AG09319 (cell line): Measurements from ENCODE around the gene ZC3HAV1.

Source experiments
- DNase-seq: peaks from one replicate; pipeline ENCODE4 v3.0.0-alpha.2; 2010; ENCODE audit warnings: low read depth; ENCODE audit errors: extremely low read depth
- TF ChIP-seq, protein P1 (sequence below): IDR thresholded peaks from 2 replicates; pipeline ENCODE4 v1.5.1; 2011; ENCODE audit warnings: low read depth, mild to moderate bottlenecking, inconsistent platforms, low read length, moderate library complexity

Gene ZC3HAV1

DNA sequence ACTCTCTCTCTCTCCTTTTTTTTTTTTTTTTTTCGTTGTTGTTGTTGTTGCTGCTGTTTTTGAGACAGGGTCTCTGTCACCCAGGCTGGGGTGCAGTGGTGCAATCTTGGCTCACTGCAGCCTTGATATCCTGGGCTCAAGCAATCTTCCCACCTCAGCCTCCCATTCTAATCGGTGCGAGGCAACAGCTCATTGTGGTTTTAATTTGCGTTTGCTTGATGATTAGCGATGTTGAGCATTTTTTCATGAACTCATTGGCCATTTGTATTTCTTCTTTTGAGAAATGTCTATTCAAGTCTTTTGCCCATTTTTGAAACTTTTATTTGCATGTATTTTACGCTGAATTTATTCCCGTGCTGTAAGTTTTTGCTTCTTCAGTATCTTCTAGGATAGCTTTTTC is 60.4 kb downstream of the ZC3HAV1 start:
- TF ChIP-seq, protein P1, sequence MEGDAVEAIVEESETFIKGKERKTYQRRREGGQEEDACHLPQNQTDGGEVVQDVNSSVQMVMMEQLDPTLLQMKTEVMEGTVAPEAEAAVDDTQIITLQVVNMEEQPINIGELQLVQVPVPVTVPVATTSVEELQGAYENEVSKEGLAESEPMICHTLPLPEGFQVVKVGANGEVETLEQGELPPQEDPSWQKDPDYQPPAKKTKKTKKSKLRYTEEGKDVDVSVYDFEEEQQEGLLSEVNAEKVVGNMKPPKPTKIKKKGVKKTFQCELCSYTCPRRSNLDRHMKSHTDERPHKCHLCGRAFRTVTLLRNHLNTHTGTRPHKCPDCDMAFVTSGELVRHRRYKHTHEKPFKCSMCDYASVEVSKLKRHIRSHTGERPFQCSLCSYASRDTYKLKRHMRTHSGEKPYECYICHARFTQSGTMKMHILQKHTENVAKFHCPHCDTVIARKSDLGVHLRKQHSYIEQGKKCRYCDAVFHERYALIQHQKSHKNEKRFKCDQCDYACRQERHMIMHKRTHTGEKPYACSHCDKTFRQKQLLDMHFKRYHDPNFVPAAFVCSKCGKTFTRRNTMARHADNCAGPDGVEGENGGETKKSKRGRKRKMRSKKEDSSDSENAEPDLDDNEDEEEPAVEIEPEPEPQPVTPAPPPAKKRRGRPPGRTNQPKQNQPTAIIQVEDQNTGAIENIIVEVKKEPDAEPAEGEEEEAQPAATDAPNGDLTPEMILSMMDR, result no peak
- no peak for DNase-seq

DNA sequence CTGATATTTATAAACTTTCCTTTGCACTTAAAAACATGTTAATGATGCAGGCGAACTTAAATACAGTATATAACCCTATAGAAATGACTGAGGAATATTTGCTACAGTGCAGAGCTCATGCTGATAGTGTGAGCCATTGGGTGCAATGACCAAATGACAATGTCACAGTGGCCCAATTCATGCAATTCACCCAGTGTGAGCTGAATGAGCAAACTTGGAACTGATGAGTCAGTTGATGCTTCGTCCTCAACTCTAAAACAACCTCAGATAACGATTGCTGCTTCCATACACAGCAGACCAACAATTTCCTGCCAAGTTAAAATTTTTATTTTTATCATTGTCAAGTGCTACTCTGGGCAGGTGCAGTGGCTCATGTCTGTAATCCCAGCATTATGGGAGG is 61.5 kb downstream of the ZC3HAV1 start:
- DNase-seq, result no peak
- TF ChIP-seq, protein P1, result no peak

DNA sequence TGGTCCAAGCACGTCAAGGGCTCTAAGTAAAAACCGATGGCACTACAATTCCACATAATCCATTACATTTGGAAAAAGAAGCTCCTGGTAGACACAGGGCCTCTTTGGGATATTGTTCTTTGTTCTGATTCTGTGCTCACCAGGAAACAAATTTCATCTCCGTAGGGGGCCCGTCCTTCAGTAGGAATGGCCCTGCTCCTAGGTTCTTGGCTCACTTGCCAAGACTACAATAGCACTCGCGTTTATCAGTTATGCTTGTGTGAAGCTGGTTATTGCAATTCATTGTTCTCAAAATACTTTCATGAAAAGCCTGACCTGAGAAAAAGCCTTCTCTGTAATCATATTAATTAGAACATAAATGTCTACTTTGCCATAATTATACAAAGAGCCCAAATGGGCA is 63.4 kb downstream of the ZC3HAV1 start:
- no peak for DNase-seq

DNA sequence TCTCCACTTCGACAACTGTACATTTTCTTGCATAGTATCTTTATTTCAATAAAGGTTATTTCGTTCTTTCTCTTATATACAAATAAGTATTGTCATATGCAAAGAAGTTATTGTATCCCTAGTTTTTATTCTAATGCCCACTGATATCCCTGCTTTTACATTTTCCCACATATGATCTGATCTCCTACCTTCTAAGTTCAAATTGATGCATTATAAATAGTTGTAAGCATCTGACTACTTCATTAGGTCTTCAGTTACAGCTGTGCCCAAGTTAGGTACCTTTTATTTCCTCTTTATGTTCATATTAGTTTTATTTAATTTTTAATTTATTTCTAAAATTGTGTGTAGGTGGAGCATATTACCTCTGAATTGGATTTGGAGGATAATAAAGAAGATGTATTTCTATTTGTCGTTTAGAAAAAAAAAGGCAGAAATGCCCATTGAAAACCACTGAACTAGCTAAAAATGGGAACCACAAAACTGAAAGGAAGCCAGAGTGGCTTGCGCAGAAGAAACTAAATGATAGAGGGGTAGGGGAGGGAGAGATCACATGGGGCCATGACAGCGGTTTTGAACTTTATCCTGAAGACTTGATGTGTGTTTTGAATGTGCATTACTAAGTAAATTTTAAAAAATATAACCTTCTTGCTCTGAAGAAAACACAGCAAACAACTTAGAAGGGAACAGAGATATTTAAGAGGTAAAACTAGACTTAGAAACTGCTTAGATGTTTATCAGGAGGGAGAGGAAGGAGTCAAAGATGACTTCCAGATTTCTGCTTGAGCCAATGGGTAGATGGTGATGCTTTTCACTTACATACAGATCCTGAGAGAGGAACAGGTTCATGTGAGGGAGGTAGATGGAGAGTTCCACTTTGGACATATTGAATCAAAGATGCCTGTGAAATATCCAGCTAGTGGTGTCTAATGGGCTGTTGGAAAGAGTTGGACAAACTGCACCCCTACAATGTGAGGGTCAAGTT is 64.4 kb downstream of the ZC3HAV1 start:
- TF ChIP-seq, protein P1, result no peak
- no peak for DNase-seq

More for the DNA sequence above, 63.4 kb downstream of the ZC3HAV1 start:
- TF ChIP-seq, protein P1, result no peak

DNA sequence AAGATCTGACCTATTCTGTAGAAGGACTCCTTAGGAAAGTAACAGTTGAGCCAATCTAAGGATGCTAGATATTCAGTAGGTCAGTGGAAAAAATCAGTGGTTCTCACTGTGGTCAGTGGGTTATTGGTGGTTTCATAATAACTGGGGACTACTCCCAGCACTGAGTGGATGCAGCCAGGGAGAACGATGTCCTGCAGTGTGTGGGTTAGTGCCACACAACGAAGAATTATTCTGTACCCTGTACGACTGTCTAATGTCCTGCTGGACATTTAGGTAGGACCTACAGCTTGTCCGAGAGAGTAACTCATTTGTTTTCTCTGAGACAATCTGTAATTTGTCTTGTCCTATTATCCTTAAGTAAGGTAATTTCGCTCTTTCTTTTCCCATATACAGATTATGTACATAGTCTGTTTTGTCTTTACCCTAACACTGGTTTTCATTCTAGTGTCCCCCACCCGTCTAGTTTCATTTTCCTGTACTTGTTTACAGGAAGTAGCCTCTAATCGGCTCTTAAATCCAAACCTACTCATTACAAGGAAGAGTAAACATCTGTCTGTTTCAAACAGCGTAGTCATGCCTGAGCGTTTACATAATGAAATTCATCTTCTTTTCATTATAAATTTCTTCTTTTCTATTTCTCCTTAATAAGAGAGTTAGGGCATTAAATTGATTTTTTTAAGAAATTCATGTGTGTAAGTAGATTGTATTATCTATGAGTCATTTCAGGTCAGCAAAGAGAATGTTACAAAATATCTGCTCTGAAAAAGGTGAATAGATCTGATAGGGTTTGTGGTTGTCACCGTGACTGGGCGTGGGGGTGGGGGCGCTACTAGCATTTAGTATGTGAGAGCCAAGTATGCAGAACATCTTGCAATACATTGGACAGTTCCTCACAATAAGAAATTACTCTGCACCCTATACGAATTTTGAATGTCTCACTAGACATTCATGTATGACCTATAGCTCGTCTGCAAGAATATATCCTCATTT is 65.4 kb downstream of the ZC3HAV1 start:
- no peak for DNase-seq
- TF ChIP-seq, protein P1, result no peak

DNA sequence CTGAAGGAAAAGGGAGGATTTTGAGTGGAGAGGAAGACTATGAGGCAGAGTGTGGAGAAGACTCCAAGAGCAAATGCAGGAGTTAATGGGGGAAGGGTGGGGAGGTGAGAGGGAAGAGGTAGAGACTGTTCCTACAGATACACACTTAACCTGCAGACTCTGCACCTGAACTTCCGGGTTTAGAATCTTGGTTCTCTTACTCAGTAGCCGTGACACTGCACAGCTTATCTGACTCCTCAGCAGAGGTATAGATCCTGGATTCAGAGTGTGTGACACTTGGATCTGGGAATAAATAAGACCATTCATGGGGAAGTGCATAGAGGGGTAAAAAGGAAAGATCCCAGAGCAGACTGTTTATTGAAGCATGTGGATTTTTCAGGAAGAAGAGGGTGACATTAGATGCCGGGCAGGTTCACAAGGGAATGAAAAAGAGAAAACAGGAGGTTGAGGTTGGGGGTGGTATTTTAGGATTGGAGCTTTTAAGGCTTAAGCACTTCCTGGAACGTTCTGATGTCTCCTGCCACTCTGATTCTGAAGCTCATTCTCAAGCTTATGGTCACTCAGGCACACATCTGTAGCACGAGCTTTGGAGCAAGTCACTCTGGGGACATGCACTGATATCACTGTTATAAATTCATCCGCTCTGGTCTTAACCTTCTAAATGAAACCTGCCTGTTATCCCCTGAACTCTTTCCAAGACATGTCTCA is 68.0 kb downstream of the ZC3HAV1 start:
- TF ChIP-seq, protein P1, result no peak
- no peak for DNase-seq
